B cell (primary cell): ENCODE data around the gene ADAP1. TPM values are rescaled to one million over a fixed set of nuclear protein-coding genes. Genes with fewer than 3 reads are reported as not detected.

ENCODE experiments used
- ATAC-seq: fragments of 200-7000 bp; cut with Tn5 transposase; one replicate; pipeline ENCODE4 v1.10.0; 2021; ENCODE audit warnings: low read depth, mild to moderate bottlenecking, moderate number of reproducible peaks, moderate library complexity
- CTCF ChIA-PET: fragments of 350-600 bp; sonication (Branson Sonifier 250); formaldehyde crosslinking; loops from one replicate; lab custom pipeline; 2021; ENCODE audit warnings: antibody characterized with exemption, inconsistent platforms; lab: Charles Lee
- POLR2A ChIA-PET: fragments of 350-600 bp; sonication (Branson Sonifier 250); formaldehyde crosslinking; loops from one replicate; lab custom pipeline; 2021; ENCODE audit warnings: antibody characterized with exemption; lab: Charles Lee
- DNase-seq: peaks from one replicate; pipeline ENCODE4 v3.0.0; 2013
- H2AFZ ChIP-seq: 2 replicates; pipeline ENCODE4 v1.6.1; 2012; ENCODE audit warnings: mild to moderate bottlenecking, low read depth, low read length; ENCODE audit not compliant: insufficient read depth, poor library complexity, severe bottlenecking
- H3K27ac ChIP-seq, 2 donors: 1 replicate in 1 of 2; 2 replicates in 1 of 2; pipeline ENCODE4 v1.5.1; 2012 to 2013; ENCODE audit warnings: low read length in 2 of 2, mild to moderate bottlenecking in 2 of 2, moderate library complexity in 1 of 2
- H3K27me3 ChIP-seq, 4 experiments: fragments of 200-600 bp in 1 of 4; sonication (generic) in 1 of 4; replicated peaks in 1 of 4; 1 replicate in 2 of 4; 2 replicates in 2 of 4; pipeline versions ENCODE4 v1.6.1 to v1.7.0; 2013 to 2016; ENCODE audit warnings: low read length in 3 of 4, mild to moderate bottlenecking in 2 of 4, mixed read lengths in 1 of 4, moderate library complexity in 1 of 4; ENCODE audit not compliant: insufficient read depth in 4 of 4, control insufficient read depth in 3 of 4; ENCODE audit errors: control extremely low read depth in 1 of 4
- H3K36me3 ChIP-seq, 2 experiments: replicated peaks in 1 of 2; 1 replicate in 1 of 2; 2 replicates in 1 of 2; pipeline versions ENCODE4 v1.6.1 to v1.7.1; 2013; ENCODE audit warnings: low read length in 1 of 2; ENCODE audit not compliant: insufficient read depth in 2 of 2, control insufficient read depth in 1 of 2; ENCODE audit errors: control extremely low read depth in 1 of 2, extremely low read depth in 1 of 2
- H3K4me1 ChIP-seq, 2 donors: fragments of 200-600 bp in 1 of 2; sonication (generic) in 1 of 2; 1 replicate in 1 of 2; 2 replicates in 1 of 2; pipeline versions ENCODE4 v1.5.1 to v1.6.1; 2013 to 2017; ENCODE audit warnings: low read length in 2 of 2; ENCODE audit not compliant: control insufficient read depth in 2 of 2, insufficient read depth in 2 of 2
- H3K4me2 ChIP-seq: replicated peaks from 2 replicates; pipeline ENCODE3; 2012; ENCODE audit warnings: mild to moderate bottlenecking, low read depth, low read length; ENCODE audit not compliant: poor library complexity, severe bottlenecking
- H3K4me3 ChIP-seq, 5 experiments: fragments of 200-600 bp in 1 of 5; sonication (generic) in 1 of 5; 1 replicate in 3 of 5; 2 replicates in 2 of 5; pipeline versions ENCODE4 v1.5.1 to v1.7.0; 2011 to 2016; ENCODE audit warnings: low read length in 4 of 5, mild to moderate bottlenecking in 4 of 5, low read depth in 2 of 5, control low read depth in 1 of 5, moderate library complexity in 1 of 5; ENCODE audit not compliant: insufficient read depth in 1 of 5; ENCODE audit errors: control extremely low read depth in 1 of 5, extremely low read depth in 1 of 5
- H3K79me2 ChIP-seq: fragments of 200-600 bp; sonication (generic); one replicate; pipeline ENCODE4 v1.6.0; 2016; ENCODE audit warnings: low read length; ENCODE audit not compliant: control insufficient read depth, insufficient read depth
- H3K9ac ChIP-seq: fragments of 200-600 bp; sonication (generic); 2 replicates; pipeline ENCODE4 v1.6.1; 2017; ENCODE audit warnings: mild to moderate bottlenecking, low read length, moderate library complexity
- H3K9me3 ChIP-seq, 3 donors: one replicate each; pipeline versions ENCODE4 v1.6.1 to v1.7.1; 2013; ENCODE audit warnings: low read length in 2 of 3; ENCODE audit not compliant: control insufficient read depth in 2 of 3, insufficient read depth in 1 of 3; ENCODE audit errors: control extremely low read depth in 1 of 3
- H4K20me1 ChIP-seq: 2 replicates; pipeline ENCODE4 v1.6.0; 2012; ENCODE audit warnings: mild to moderate bottlenecking, low read length; ENCODE audit not compliant: insufficient read depth, control insufficient read depth, poor library complexity, severe bottlenecking
- H3K27ac Mint-ChIP-seq: one replicate; pipeline ENCODE4 v1.8.0; 2021; ENCODE audit warnings: mixed read lengths
- H3K27me3 Mint-ChIP-seq: one replicate; pipeline ENCODE4 v1.8.0; 2021; ENCODE audit warnings: mixed read lengths
- H3K4me1 Mint-ChIP-seq: one replicate; pipeline ENCODE4 v1.8.0; 2021; ENCODE audit warnings: mixed read lengths
- H3K4me3 Mint-ChIP-seq: one replicate; pipeline ENCODE4 v1.8.0; 2021; ENCODE audit warnings: mixed read lengths
- H3K9me3 Mint-ChIP-seq: one replicate; pipeline ENCODE4 v1.8.0; 2022; ENCODE audit warnings: mixed read lengths; ENCODE audit not compliant: insufficient read depth
- EZH2 ChIP-seq: IDR thresholded peaks from 2 replicates; pipeline ENCODE4 v1.6.1; 2012; ENCODE audit warnings: borderline replicate concordance, low read depth, mild to moderate bottlenecking, moderate library complexity, low read length; ENCODE audit not compliant: insufficient read depth, poor library complexity, severe bottlenecking
- WGBS: methylation state at CpG from one replicate; pipeline ENCODE4 v1.1.5; 2013; ENCODE audit warnings: missing lambda C conversion rate; ENCODE audit not compliant: insufficient coverage; 5-methylcytosine and 5-hydroxymethylcytosine counted together
- intact Hi-C: fragments of 100-400 bp; cut with micrococcal nuclease; formaldehyde crosslinking; loops from one replicate; pipeline ENCODE4 v1.10.0; 2022
- polyA plus RNA-seq: library from polyadenylated mRNA; depleted of rRNA; stranded (reverse); fragments of >200 nt; gene quantifications from 2 replicates; pipeline ENCODE4 v1.2.3, GENCODE V29; 2012
- total RNA-seq, 2 donors: library from RNA; stranded (reverse); fragments of 120-200 nt in 1 of 2; gene quantifications; 1 replicate in 1 of 2; 2 replicates in 1 of 2; pipeline versions ENCODE4 v1.2.3 to v1.2.4, GENCODE V29; 2013 to 2022
- TF ChIP-seq, protein P1 (sequence below): fragments of 200-600 bp; IDR thresholded peaks from one replicate; pipeline ENCODE4 v1.8.0; 2022; ENCODE audit warnings: antibody characterized with exemption, mild to moderate bottlenecking

The ADAP1 gene
- total and polyA plus RNA-seq, 2 donors (not counting 1 experiment from before 2014, with no cell fraction given) = 10.8 to 12.9 TPM

DNA sequence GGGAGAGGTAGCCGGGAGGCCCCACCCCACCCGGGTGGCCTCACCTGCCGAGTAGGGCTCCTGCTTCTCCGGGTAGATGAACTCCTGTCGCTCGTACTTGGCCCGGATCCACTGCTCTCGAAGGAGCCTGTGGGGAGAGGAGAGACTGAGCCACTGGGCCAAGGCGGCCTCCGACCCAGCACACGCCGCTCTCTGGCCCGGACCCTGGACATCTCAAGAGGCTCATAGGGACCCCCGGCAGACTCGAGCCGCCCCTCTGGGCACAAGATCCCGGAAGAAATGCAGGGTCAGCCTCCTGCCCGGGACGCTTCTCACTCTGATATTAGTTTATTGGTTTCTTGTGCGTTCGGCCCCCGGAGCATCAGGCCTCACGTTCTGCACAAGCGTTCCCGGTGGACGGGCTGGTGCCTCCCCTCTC is 34.5 kb downstream of the ADAP1 start:
- no peaks in the 10 kb centered on the region for H3K27me3 ChIP-seq
- Mint-ChIP-seq H3K9me3 (no peaks in the 10 kb centered on the region), H3K4me3 (no peak overlapping the region), H3K27me3 (no peaks in the 10 kb centered on the region), H3K4me1 (peaks cover 29% of the 10 kb centered on the region), H3K27ac (no peak overlapping the region)
- no peak overlapping the region for H3K4me3 ChIP-seq
- no peak overlapping the region for H3K4me2 ChIP-seq
- H3K4me1 ChIP-seq = peaks cover 29 to 40% of the 10 kb centered on the region in 2 donors
- no peak for DNase-seq
- no peaks in the 10 kb centered on the region for H3K79me2 ChIP-seq
- no peak overlapping the region for H3K9ac ChIP-seq
- no peak overlapping the region for H2AFZ ChIP-seq
- WGBS = over 99% methylated on average over 21 of the region's 26 CpGs
- CTCF ChIA-PET = interaction anchor here (1.0 to 2.1 kb wide), 2 partner anchors 11 to 256 kb away, joined by 4 to 5 read pairs; no protein-coding TSS in a partner anchor
- no peak for ATAC-seq
- H3K36me3 ChIP-seq = no peaks in the 10 kb centered on the region
- TF ChIP-seq EZH2 = no peak
- TF ChIP-seq, protein P1, sequence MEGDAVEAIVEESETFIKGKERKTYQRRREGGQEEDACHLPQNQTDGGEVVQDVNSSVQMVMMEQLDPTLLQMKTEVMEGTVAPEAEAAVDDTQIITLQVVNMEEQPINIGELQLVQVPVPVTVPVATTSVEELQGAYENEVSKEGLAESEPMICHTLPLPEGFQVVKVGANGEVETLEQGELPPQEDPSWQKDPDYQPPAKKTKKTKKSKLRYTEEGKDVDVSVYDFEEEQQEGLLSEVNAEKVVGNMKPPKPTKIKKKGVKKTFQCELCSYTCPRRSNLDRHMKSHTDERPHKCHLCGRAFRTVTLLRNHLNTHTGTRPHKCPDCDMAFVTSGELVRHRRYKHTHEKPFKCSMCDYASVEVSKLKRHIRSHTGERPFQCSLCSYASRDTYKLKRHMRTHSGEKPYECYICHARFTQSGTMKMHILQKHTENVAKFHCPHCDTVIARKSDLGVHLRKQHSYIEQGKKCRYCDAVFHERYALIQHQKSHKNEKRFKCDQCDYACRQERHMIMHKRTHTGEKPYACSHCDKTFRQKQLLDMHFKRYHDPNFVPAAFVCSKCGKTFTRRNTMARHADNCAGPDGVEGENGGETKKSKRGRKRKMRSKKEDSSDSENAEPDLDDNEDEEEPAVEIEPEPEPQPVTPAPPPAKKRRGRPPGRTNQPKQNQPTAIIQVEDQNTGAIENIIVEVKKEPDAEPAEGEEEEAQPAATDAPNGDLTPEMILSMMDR = no peak
- H4K20me1 ChIP-seq = no peaks in the 10 kb centered on the region
- intact Hi-C loops = loop anchor here (5.0 to 10.0 kb wide), 2 partner anchors 102 to 145 kb away; no protein-coding TSS in a partner anchor
- POLR2A ChIA-PET = interaction anchor here (0.6 kb wide), 1 partner anchor 29 kb away, joined by 5 read pairs; no protein-coding TSS in a partner anchor
- H3K27ac ChIP-seq = no peak overlapping the region
- H3K9me3 ChIP-seq = peaks cover 0 to 4% (median 0%) of the 10 kb centered on the region in 3 donors

DNA sequence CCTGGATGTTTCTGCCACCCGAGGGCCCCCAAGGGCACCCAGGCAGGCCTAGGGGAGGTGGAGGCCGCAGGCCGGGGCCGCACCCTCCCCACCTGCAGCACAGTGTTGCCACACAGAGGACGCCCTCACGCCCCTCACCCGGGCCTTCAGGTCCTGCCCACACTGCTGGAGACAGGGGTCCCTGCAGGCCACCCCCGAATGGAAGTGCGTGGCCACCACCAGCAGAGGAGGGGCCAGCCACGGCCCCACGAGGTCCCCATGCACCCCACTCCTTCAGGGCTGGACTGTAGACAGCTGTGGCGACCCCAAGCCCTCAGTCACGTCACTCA is 35.4 kb downstream of the ADAP1 start:
- no peaks in the 10 kb centered on the region for H3K27me3 ChIP-seq
- Mint-ChIP-seq H3K4me3 (no peak overlapping the region), H3K27me3 (no peaks in the 10 kb centered on the region), H3K9me3 (no peaks in the 10 kb centered on the region), H3K4me1 (peaks cover 23% of the 10 kb centered on the region), H3K27ac (no peak overlapping the region)
- ATAC-seq (no peak), DNase-seq (no peak)
- H3K4me2 ChIP-seq = no peak overlapping the region
- no peak overlapping the region for H3K27ac ChIP-seq
- peaks cover 22 to 34% of the 10 kb centered on the region in 2 donors for H3K4me1 ChIP-seq
- H3K4me3 ChIP-seq = no peak overlapping the region
- H3K36me3 ChIP-seq = no peaks in the 10 kb centered on the region
- no peak for TF ChIP-seq EZH2
- TF ChIP-seq, protein P1 = no peak
- POLR2A ChIA-PET = no interaction called here
- H3K9me3 ChIP-seq = peaks cover 0 to 4% (median 0%) of the 10 kb centered on the region in 3 donors
- no peak overlapping the region for H3K9ac ChIP-seq
- 89% methylated on average over 12 of the region's 13 CpGs for WGBS
- H2AFZ ChIP-seq = no peak overlapping the region
- H3K79me2 ChIP-seq = no peaks in the 10 kb centered on the region
- CTCF ChIA-PET = no interaction called here
- no peaks in the 10 kb centered on the region for H4K20me1 ChIP-seq
- intact Hi-C loops = loop anchor here (10.0 kb wide), 1 partner anchor 146 kb away; no protein-coding TSS in a partner anchor
